Measurements from ENCODE around the gene TMEM132D. TPM values are rescaled to one million over a fixed set of nuclear protein-coding genes. Genes with fewer than 3 reads are reported as not detected.

TMEM132D gene
- total and polyA plus RNA-seq, 2 donors from 2014 or later: 0.13 TPM; not detected in 1

DNA sequence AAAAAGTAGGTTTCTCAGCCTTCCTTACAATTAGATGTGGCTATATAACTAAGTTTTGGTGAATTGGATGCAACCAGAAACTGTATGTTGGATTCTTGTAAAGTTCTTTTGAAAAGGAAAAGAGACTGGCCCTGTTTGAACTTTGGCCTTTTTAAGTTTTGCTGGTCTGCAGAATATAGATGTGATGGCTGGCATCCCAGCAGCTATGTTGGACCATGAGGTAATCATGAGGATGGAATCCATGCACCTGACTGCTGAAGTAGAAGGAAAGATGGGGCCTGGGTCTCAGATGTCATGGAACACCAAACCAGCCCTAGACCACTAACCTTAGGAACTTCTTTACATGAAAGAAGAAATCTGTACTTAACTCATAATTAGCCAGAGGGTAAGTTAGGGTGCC, 568.1 kb downstream of the TMEM132D start:
- Histone ChIP-seq H3K4me3 (ENCODE audit: low read length in 3 of 3) (no peak overlapping the region), H3K36me3 (ENCODE audit: control insufficient read depth in 2 of 3, insufficient read depth in 3 of 3, low read length in 3 of 3) (no peaks in the 10 kb centered on the region), H3K27me3 (ENCODE audit: control insufficient read depth, insufficient read depth, low read length) (no peaks in the 10 kb centered on the region), H3K4me1 (ENCODE audit: control insufficient read depth in 2 of 3, insufficient read depth in 2 of 3, low read depth in 1 of 3, low read length in 3 of 3) (no peaks in the 10 kb centered on the region), H3K27ac (ENCODE audit: low read depth in 2 of 2, low read length in 2 of 2) (no peak overlapping the region), H3K9ac (ENCODE audit: low read length in 3 of 3) (no peak overlapping the region), H3K9me3 (ENCODE audit: control insufficient read depth in 2 of 3, insufficient read depth in 1 of 3, low read length in 3 of 3) (no peaks in the 10 kb centered on the region)
- intact Hi-C loops (cut with DNase I): no loop called here
- no peak for FAIRE-seq
- DNase-seq: no peak
- no peak for TF ChIP-seq CTCF (IDR thresholded peaks at IDR 0.05; ENCODE audit: borderline replicate concordance, extremely low read depth, insufficient read depth)

DNA sequence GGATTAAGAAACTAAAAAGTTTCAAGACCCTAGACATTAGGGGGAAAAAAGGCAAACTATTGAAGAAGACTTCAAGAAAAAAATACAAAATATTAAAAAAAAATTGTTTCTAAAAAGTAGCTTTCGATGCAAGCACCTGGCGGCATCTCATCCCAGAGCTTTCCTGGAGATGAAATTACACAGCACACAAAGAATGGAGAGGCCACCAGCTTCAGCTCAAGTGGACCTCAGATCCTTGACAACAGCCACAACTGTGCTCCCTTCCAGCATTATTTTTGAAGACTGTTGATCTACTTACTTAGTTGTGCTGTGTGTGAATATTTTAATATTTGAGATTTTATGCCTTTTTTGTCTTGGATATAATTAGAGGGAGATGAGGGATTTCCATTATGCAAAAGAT, 571.5 kb downstream of the TMEM132D start:
- no peak for TF ChIP-seq CTCF (IDR thresholded peaks at IDR 0.05; ENCODE audit: borderline replicate concordance, extremely low read depth, insufficient read depth)
- no peak for FAIRE-seq
- DNase-seq: no peak
- no peak overlapping the region for H3K27ac ChIP-seq (ENCODE audit: low read depth in 2 of 2, low read length in 2 of 2)
- no peak overlapping the region for H3K4me3 ChIP-seq (ENCODE audit: low read length in 3 of 3)
- no peaks in the 10 kb centered on the region for H3K9me3 ChIP-seq (ENCODE audit: control insufficient read depth in 2 of 3, insufficient read depth in 1 of 3, low read length in 3 of 3)
- intact Hi-C loops (cut with DNase I): no loop called here
- H3K27me3 ChIP-seq (ENCODE audit: control insufficient read depth, insufficient read depth, low read length): no peaks in the 10 kb centered on the region
- no peaks in the 10 kb centered on the region for H3K36me3 ChIP-seq (ENCODE audit: control insufficient read depth in 2 of 3, insufficient read depth in 3 of 3, low read length in 3 of 3)
- no peak overlapping the region for H3K9ac ChIP-seq (ENCODE audit: low read length in 3 of 3)
- H3K4me1 ChIP-seq (ENCODE audit: control insufficient read depth in 2 of 3, insufficient read depth in 2 of 3, low read depth in 1 of 3, low read length in 3 of 3): no peaks in the 10 kb centered on the region

GRCh38 chr12:129331356-129332085, 572.3 kb downstream of the TMEM132D start:
- TF ChIP-seq CTCF (IDR thresholded peaks at IDR 0.05; ENCODE audit: borderline replicate concordance, extremely low read depth, insufficient read depth): no peak
- intact Hi-C loops (cut with DNase I): no loop called here
- Histone ChIP-seq H3K4me3 (ENCODE audit: low read length in 3 of 3) (no peak overlapping the region), H3K36me3 (ENCODE audit: control insufficient read depth in 2 of 3, insufficient read depth in 3 of 3, low read length in 3 of 3) (no peaks in the 10 kb centered on the region), H3K9ac (ENCODE audit: low read length in 3 of 3) (no peak overlapping the region), H3K9me3 (ENCODE audit: control insufficient read depth in 2 of 3, insufficient read depth in 1 of 3, low read length in 3 of 3) (no peaks in the 10 kb centered on the region), H3K4me1 (ENCODE audit: control insufficient read depth in 2 of 3, insufficient read depth in 2 of 3, low read depth in 1 of 3, low read length in 3 of 3) (no peaks in the 10 kb centered on the region), H3K27me3 (ENCODE audit: control insufficient read depth, insufficient read depth, low read length) (no peaks in the 10 kb centered on the region), H3K27ac (ENCODE audit: low read depth in 2 of 2, low read length in 2 of 2) (no peak overlapping the region)
- DNase-seq: no peak
- FAIRE-seq: no peak

DNA sequence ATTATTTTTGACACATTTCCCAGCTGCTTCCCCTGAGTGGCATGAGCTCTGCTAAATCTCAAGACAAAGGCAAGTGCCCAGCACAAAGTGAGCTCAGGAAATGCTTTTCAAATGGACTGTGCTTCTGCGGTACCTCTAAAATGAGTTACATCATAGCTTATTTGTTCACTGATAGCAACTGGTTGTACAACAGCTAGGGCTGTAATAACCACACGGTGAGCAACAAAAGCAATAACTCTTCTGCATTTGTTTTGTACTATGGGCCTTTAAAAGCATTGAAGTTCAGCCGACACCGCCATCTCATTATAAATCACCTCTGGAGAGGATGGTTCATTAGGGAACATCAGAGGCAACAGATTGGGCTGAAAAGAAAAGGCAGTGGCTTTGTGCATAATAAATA, 575.6 kb downstream of the TMEM132D start:
- H3K4me1 ChIP-seq (ENCODE audit: control insufficient read depth in 2 of 3, insufficient read depth in 2 of 3, low read depth in 1 of 3, low read length in 3 of 3): no peaks in the 10 kb centered on the region
- H3K27ac ChIP-seq (ENCODE audit: low read depth in 2 of 2, low read length in 2 of 2): no peak overlapping the region
- no peaks in the 10 kb centered on the region for H3K27me3 ChIP-seq (ENCODE audit: control insufficient read depth, insufficient read depth, low read length)
- FAIRE-seq (no peak), DNase-seq (peak in 1 of 5 donors; percentile 8)
- H3K9me3 ChIP-seq (ENCODE audit: control insufficient read depth in 2 of 3, insufficient read depth in 1 of 3, low read length in 3 of 3): no peaks in the 10 kb centered on the region
- no peak overlapping the region for H3K9ac ChIP-seq (ENCODE audit: low read length in 3 of 3)
- H3K36me3 ChIP-seq (ENCODE audit: control insufficient read depth in 2 of 3, insufficient read depth in 3 of 3, low read length in 3 of 3): no peaks in the 10 kb centered on the region
- no peak for TF ChIP-seq CTCF (IDR thresholded peaks at IDR 0.05; ENCODE audit: borderline replicate concordance, extremely low read depth, insufficient read depth)
- H3K4me3 ChIP-seq (ENCODE audit: low read length in 3 of 3): no peak overlapping the region
- intact Hi-C loops (cut with DNase I): no loop called here

Measured in kidney (tissue), 14 donors.